ENCODE data around the gene GIPC3.

GIPC3 gene

DNA sequence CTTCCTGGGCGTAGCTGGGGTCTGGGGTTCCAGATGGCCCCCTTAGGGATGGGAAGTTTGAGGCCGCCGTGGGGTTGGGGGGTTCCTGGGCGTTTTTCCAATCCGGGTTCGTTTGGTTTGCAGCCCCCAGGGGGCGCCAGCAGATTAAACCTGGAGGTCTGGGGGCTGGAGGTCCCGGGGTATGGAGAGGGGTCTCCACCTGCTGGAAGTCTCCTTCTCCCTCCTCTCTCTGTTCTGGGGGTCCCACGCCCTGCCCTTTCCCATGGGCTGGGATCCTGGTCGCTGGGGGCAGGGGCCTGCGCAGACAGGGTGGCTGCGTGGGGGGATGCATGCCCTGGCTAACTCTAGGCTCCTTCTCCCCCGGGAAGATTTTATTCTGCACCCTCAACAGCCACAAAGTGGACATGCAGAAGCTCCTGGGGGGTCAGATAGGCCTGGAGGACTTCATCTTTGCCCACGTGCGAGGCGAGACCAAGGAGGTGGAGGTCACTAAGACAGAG, 899 bp downstream of the GIPC3 start:
- H3K4me3 ChIP-seq (ENCODE audit: control insufficient read depth, low read depth, low read length): no peak overlapping the region
- TF ChIP-seq, protein P1, sequence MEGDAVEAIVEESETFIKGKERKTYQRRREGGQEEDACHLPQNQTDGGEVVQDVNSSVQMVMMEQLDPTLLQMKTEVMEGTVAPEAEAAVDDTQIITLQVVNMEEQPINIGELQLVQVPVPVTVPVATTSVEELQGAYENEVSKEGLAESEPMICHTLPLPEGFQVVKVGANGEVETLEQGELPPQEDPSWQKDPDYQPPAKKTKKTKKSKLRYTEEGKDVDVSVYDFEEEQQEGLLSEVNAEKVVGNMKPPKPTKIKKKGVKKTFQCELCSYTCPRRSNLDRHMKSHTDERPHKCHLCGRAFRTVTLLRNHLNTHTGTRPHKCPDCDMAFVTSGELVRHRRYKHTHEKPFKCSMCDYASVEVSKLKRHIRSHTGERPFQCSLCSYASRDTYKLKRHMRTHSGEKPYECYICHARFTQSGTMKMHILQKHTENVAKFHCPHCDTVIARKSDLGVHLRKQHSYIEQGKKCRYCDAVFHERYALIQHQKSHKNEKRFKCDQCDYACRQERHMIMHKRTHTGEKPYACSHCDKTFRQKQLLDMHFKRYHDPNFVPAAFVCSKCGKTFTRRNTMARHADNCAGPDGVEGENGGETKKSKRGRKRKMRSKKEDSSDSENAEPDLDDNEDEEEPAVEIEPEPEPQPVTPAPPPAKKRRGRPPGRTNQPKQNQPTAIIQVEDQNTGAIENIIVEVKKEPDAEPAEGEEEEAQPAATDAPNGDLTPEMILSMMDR (IDR thresholded peaks at IDR 0.05; ENCODE audit: control insufficient read depth, insufficient read depth, low read depth, low read length, missing control alignments): peak; percentile 41
- DNase-seq (ENCODE audit: low read depth): no peak

DNA sequence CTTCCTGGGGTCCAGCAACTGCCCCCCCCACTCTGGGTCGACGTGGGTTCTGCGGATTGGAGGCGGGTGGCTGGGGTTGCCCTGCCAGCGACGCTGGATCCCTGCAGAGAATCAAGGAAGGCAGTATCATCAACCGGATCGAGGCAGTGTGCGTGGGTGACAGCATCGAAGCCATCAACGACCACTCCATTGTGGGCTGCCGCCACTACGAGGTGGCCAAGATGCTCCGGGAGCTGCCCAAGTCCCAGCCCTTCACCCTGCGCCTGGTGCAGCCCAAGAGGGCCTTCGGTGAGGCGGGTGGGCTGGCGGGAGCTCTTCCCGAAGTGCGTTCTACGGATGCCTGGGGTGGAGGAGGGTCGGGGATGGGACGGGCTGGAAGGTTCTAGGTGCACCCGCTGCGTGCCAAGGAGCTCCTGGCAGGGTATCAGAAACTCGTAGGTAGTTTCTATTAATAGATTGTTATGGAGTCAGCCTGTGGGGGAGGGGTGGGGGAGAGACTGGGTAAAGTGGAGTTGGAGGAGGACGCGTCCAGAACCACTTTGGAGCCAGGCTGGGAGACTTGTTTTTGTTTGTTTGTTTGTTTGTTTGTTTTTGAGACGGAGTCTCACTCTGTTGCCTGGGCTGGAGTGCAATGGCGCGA, 1.5 kb downstream of the GIPC3 start:
- TF ChIP-seq, protein P1 (IDR thresholded peaks at IDR 0.05; ENCODE audit: control insufficient read depth, insufficient read depth, low read depth, low read length, missing control alignments): no peak
- H3K4me3 ChIP-seq (ENCODE audit: control insufficient read depth, low read depth, low read length): no peak overlapping the region
- DNase-seq (ENCODE audit: low read depth): no peak

DNA sequence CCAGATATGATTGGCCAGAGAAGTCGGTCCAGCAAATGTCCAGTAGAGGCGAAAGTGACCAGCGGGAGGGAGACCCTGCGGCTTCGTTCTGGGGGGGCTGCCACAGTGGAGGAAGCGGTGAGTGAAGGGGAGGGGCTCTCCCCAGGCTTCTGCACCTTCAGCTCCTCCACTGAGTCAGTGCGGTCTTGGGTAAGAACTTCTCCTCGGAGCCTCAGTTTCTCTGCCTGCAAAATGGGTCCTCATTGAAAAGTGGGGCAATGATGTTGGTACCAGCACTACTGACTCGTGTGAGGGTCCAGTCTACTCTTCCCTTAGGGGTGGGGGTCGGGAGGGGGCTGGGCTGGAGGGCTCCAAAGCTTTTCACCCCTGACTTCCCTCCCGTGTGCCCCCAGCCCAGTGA, 4.2 kb downstream of the GIPC3 start:
- H3K4me3 ChIP-seq (ENCODE audit: control insufficient read depth, low read depth, low read length): no peak overlapping the region
- DNase-seq (ENCODE audit: low read depth): no peak
- TF ChIP-seq, protein P1 (IDR thresholded peaks at IDR 0.05; ENCODE audit: control insufficient read depth, insufficient read depth, low read depth, low read length, missing control alignments): no peak

DNA sequence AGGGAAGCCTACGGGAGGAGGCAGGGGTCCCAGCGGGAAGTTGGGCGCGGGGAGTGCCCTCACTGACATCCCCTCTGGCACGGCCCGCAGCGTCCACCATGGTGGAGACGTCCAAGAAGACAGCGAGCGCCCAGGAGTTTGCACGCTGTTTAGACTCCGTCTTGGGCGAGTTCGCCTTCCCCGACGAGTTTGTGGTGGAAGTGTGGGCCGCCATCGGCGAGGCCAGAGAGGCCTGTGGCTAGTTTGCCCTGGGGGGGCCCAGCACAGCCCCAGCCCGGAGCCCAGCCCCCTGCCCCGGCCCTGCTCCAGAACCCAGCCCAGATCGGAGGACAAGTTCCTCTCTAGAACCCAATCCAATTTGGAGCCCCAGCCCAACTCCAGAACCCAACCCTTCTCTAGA, 4.7 kb downstream of the GIPC3 start:
- no peak overlapping the region for H3K4me3 ChIP-seq (ENCODE audit: control insufficient read depth, low read depth, low read length)
- DNase-seq (ENCODE audit: low read depth): no peak
- TF ChIP-seq, protein P1 (IDR thresholded peaks at IDR 0.05; ENCODE audit: control insufficient read depth, insufficient read depth, low read depth, low read length, missing control alignments): no peak

DNA sequence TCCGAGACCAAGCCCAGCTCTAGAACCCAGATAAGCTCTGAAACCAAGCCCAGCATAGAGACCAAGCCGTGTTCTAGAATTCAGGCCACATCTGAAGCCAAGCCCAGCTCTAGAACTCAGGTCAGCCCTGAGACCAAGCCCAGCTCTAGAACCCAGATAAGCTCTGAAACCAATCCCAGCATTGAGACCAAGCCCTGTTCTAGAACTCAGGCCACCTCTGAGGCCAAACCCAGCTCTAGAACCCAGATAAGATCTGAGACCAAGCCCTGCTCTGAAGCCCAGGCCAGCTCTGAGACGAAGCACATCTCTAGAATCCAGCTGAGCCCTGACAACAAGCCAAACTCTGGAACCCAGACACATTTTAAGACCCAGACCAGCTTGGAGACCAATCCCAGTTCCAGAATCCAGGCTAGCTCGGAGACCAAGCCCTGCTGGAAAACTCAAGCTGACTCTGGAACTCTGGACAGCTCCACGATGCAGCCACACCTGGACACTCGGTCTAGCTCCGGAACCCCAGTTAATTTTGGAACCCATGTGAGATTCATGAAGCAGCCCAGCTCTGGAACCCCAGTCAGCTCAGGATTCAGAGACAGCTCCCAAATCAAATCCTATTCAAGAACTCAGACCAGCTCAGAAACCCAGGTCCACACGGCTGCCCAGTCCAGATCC, 5.8 kb downstream of the GIPC3 start:
- TF ChIP-seq, protein P1 (IDR thresholded peaks at IDR 0.05; ENCODE audit: control insufficient read depth, insufficient read depth, low read depth, low read length, missing control alignments): no peak
- no peak overlapping the region for H3K4me3 ChIP-seq (ENCODE audit: control insufficient read depth, low read depth, low read length)
- no peak for DNase-seq (ENCODE audit: low read depth)

DNA sequence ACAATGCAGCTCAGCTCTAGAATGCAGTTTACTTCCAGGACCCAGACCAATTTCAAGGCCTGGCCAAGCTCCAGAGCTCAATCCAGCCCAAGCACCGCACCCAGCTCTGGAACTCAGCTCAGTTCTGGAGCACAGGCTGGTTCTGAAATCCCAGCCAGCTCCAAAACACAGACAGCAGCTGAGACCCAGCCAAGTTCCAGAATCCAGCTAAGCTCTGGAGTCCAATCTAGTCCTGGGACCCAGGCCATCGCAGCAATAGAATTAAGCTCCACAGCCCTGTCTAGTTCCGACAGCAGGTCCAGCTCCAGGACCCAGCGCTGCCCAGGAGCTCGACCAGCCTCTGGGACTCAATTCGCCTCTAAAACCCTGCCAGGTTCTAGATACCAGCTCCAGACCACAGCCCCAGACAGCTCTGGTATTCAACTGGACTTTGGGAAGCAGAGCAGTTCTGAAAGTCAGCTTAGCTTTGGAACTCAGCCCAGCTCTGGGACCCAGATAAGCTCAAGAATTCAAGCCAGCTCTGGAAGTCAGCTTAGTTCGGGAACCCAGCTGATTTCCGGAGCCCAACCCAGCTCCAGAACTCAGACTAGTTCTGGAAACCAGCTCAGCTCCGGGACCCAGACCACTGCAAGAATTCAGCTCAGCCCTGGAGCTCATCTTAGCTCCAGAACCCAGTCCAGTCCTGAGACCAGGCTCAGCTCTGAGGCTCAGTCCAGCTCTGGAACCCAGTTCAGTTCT, 6.8 kb downstream of the GIPC3 start:
- no peak overlapping the region for H3K4me3 ChIP-seq (ENCODE audit: control insufficient read depth, low read depth, low read length)
- no peak for DNase-seq (ENCODE audit: low read depth)
- TF ChIP-seq, protein P1 (IDR thresholded peaks at IDR 0.05; ENCODE audit: control insufficient read depth, insufficient read depth, low read depth, low read length, missing control alignments): no peak

All from AG09309 (cell line).